Adrenal gland (tissue), 5 donors: ENCODE results near the gene CCDC152.

Source experiments
- CTCF ChIP-seq, 6 experiments: fragments of 450-650 bp in 4 of 6; fragments of 200-600 bp in 2 of 6; sonication (generic) in 1 of 6; IDR thresholded peaks; 1 replicate in 5 of 6; 2 replicates in 1 of 6; pipeline versions ENCODE4 v1.5.1 to v1.8.0; 2016 to 2021; ENCODE audit warnings: antibody characterized with exemption in 6 of 6, mild to moderate bottlenecking in 2 of 6, moderate library complexity in 1 of 6
- POLR2A ChIP-seq, 2 donors: fragments of 450-650 bp; IDR thresholded peaks; one replicate each; pipeline ENCODE4 v1.6.1; 2017; ENCODE audit warnings: antibody characterized with exemption in 2 of 2, mild to moderate bottlenecking in 2 of 2, moderate library complexity in 1 of 2
- donor health status: DM: no; HTN: no; CAD: no.

GRCh38 chr5:42819745-42820144 lies 63.1 kb downstream of the CCDC152 start:
- no peak for TF ChIP-seq CTCF (IDR thresholded peaks at IDR 0.05)
- no peak for TF ChIP-seq POLR2A (IDR thresholded peaks at IDR 0.05)
